Glomerular endothelial cell (primary cell): ENCODE data around the gene PPM1L. TPM values are rescaled to one million over a fixed set of nuclear protein-coding genes. Genes with fewer than 3 reads are reported as not detected.

Experiments
- total RNA-seq: library from RNA; depleted of rRNA; stranded (reverse); fragments of >200 nt; gene quantifications from 2 replicates; pipeline ENCODE4 v1.2.3, GENCODE V29; 2015

The PPM1L gene
- total RNA-seq, 1 donor from 2014 or later = 3.2 TPM

Other genes with a start within 250 kb of the PPM1L start
- 32.3 and 39.7 TPM in 2 replicates for gene KPNA4, start 190.7 kb upstream of the PPM1L start, total RNA-seq
- gene ARL14, start 79.1 kb upstream of the PPM1L start, total RNA-seq = not detected in 2 replicates